Liver (tissue), 9 donors: ENCODE results near the gene CCR7. TPM values are rescaled to one million over a fixed set of nuclear protein-coding genes. Genes with fewer than 3 reads are reported as not detected.

Source experiments
- DNase-seq: peaks from one replicate; pipeline ENCODE4 v3.0.0-alpha.2; 2017; ENCODE audit warnings: low spot score
- H3K27ac ChIP-seq, 2 donors: one replicate each; pipeline ENCODE4 v1.7.0; 2013; ENCODE audit warnings: inconsistent platforms in 2 of 2, low read length in 2 of 2, control low read depth in 1 of 2, low read depth in 1 of 2, mild to moderate bottlenecking in 1 of 2
- H3K27me3 ChIP-seq, 4 donors: one replicate each; pipeline versions ENCODE4 v1.6.1 to v1.7.0; 2013; ENCODE audit warnings: low read length in 3 of 4, inconsistent platforms in 1 of 4, mild to moderate bottlenecking in 1 of 4, moderate library complexity in 1 of 4; ENCODE audit not compliant: control insufficient read depth in 4 of 4, insufficient read depth in 4 of 4
- H3K36me3 ChIP-seq, 4 donors: one replicate each; pipeline versions ENCODE4 v1.6.1 to v1.7.0; 2013; ENCODE audit warnings: low read length in 3 of 4, mild to moderate bottlenecking in 3 of 4, low read depth in 1 of 4, moderate library complexity in 1 of 4; ENCODE audit not compliant: control insufficient read depth in 4 of 4, insufficient read depth in 3 of 4
- H3K4me1 ChIP-seq, 4 donors: one replicate each; pipeline versions ENCODE4 v1.6.1 to v1.7.0; 2013; ENCODE audit warnings: low read length in 3 of 4, mild to moderate bottlenecking in 3 of 4, moderate library complexity in 1 of 4; ENCODE audit not compliant: control insufficient read depth in 4 of 4, insufficient read depth in 4 of 4
- H3K4me3 ChIP-seq, 3 donors: one replicate each; pipeline versions ENCODE4 v1.6.1 to v1.7.0; 2013; ENCODE audit warnings: low read length in 3 of 3, control low read depth in 1 of 3, low read depth in 1 of 3, mild to moderate bottlenecking in 1 of 3
- H3K9ac ChIP-seq, 2 donors: one replicate each; pipeline ENCODE4 v1.7.0; 2013; ENCODE audit warnings: low read length in 2 of 2, mild to moderate bottlenecking in 2 of 2, moderate library complexity in 2 of 2, control low read depth in 1 of 2, low read depth in 1 of 2
- H3K9me3 ChIP-seq, 4 donors: one replicate each; pipeline versions ENCODE4 v1.6.1 to v1.7.0; 2013; ENCODE audit warnings: low read length in 3 of 4; ENCODE audit not compliant: control insufficient read depth in 4 of 4
- EGR1 ChIP-seq, 2 donors: IDR thresholded peaks; 2 replicates each; pipeline ENCODE4 v1.6.1; 2016 to 2018; ENCODE audit warnings: antibody characterized with exemption in 2 of 2, low read depth in 2 of 2
- FOXA2 ChIP-seq: IDR thresholded peaks from 2 replicates; pipeline ENCODE4 v1.6.1; 2016; ENCODE audit warnings: antibody characterized with exemption
- HNF4G ChIP-seq: IDR thresholded peaks from 2 replicates; pipeline ENCODE4 v1.6.1; 2016; ENCODE audit warnings: antibody characterized with exemption
- JUND ChIP-seq, 2 donors: IDR thresholded peaks; 2 replicates each; pipeline ENCODE4 v1.6.1; 2016; ENCODE audit warnings: antibody characterized with exemption in 2 of 2
- RAD21 ChIP-seq, 2 donors: IDR thresholded peaks; 2 replicates each; pipeline ENCODE4 v1.6.1; 2016; ENCODE audit warnings: antibody characterized with exemption in 2 of 2, mild to moderate bottlenecking in 2 of 2
- RXRA ChIP-seq, 2 donors: IDR thresholded peaks; 2 replicates each; pipeline ENCODE4 v1.6.1; 2017 to 2018; ENCODE audit warnings: antibody characterized with exemption in 2 of 2, mild to moderate bottlenecking in 1 of 2
- SP1 ChIP-seq: IDR thresholded peaks from 2 replicates; pipeline ENCODE4 v1.6.1; 2018; ENCODE audit warnings: antibody characterized with exemption, mild to moderate bottlenecking
- TAF1 ChIP-seq: conservative IDR thresholded peaks from 2 replicates; pipeline ENCODE4 v1.6.1; 2016; ENCODE audit warnings: antibody characterized with exemption, mild to moderate bottlenecking
- YY1 ChIP-seq: IDR thresholded peaks from 2 replicates; pipeline ENCODE4 v1.6.1; 2016; ENCODE audit warnings: antibody characterized with exemption, mild to moderate bottlenecking
- WGBS: extraction: QIAGEN DNeasy Blood & Tissue Kit; methylation state at CpG from one replicate; pipeline ENCODE4 v1.1.7; 2013; 5-methylcytosine and 5-hydroxymethylcytosine counted together
- polyA plus RNA-seq, 2 donors: library from polyadenylated mRNA; stranded (reverse) in 1 of 2; unstranded in 1 of 2; fragments of 200-250 nt in 1 of 2; fragments of >200 nt in 1 of 2; fragmentation: Nextera tagmentation in 1 of 2; extraction: Ambion mirVana in 1 of 2; gene quantifications; one replicate each; pipeline versions ENCODE4 v1.2.1 to v1.2.3, GENCODE V29; 2013 to 2015
- total RNA-seq, 2 donors: library from RNA; depleted of rRNA; stranded (reverse); fragments of >200 nt; gene quantifications; one replicate each; pipeline ENCODE4 v1.2.3, GENCODE V29; 2014
- TF ChIP-seq, protein P1 (sequence below): IDR thresholded peaks from 2 replicates; pipeline ENCODE4 v1.6.1; 2016; ENCODE audit warnings: antibody characterized with exemption
- TF ChIP-seq, protein P2 (sequence below): fragments of 150-350 bp; IDR thresholded peaks from 2 replicates; pipeline ENCODE4 v1.5.1; 2017; ENCODE audit warnings: improper control_type of control experiment, low read depth, low read length; ENCODE audit not compliant: missing input control
- TF ChIP-seq, protein P3 (sequence below): IDR thresholded peaks from 2 replicates; pipeline ENCODE4 v1.6.1; 2016; ENCODE audit warnings: antibody characterized with exemption
- TF ChIP-seq, protein P4 (sequence below): IDR thresholded peaks from 2 replicates; pipeline ENCODE4 v1.6.1; 2016; ENCODE audit warnings: antibody characterized with exemption, mild to moderate bottlenecking
- TF ChIP-seq, protein P5 (sequence below): IDR thresholded peaks from 2 replicates; pipeline ENCODE4 v1.6.1; 2016; ENCODE audit warnings: antibody characterized with exemption
- donor health status: healthy.
- donor health status: healthy.
- donor health status: healthy.
- donor health status: healthy.
- donor health status: healthy.

The CCR7 gene
- total and polyA plus RNA-seq, 4 donors: 0.08 to 0.89 (median 0.28) TPM

DNA sequence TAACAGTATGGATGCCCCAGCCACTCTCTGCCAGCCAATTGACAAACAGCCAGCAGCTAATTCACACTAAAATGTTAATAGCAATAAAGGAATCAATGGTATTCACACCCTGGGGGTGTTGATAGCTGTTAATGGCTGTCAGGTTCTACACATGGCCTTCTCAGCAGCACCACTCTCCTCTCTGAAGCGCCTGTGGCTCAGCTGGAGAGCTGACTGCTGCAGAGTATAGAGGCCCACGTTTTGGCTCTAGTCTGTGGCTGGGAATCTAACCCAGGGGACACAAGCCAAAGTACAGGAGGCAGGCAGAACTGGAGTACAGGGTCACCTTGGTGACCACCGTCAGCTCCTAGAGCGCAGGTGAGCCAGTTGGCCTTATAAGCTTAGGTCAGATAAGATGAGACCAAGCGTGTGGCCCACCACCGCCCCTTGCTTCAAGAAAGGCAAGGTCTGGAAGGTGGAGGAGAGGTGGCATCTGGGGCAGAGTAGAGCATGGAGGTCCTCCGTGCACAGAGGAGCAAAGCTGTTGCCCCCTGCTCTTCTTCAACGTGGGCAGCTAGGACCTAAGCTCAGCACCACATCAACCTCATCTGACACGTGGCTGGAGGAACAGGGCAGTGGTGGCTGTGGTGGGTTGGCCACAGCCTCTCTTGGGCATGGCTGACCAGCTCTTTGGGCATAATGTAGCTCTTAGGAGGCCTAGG, 25.4 kb downstream of the CCR7 start (continued):
- TF ChIP-seq, protein P1, sequence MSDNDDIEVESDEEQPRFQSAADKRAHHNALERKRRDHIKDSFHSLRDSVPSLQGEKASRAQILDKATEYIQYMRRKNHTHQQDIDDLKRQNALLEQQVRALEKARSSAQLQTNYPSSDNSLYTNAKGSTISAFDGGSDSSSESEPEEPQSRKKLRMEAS: no peak
- no peak for TF ChIP-seq JUND (IDR thresholded peaks at IDR 0.05)
- TF ChIP-seq, protein P2, sequence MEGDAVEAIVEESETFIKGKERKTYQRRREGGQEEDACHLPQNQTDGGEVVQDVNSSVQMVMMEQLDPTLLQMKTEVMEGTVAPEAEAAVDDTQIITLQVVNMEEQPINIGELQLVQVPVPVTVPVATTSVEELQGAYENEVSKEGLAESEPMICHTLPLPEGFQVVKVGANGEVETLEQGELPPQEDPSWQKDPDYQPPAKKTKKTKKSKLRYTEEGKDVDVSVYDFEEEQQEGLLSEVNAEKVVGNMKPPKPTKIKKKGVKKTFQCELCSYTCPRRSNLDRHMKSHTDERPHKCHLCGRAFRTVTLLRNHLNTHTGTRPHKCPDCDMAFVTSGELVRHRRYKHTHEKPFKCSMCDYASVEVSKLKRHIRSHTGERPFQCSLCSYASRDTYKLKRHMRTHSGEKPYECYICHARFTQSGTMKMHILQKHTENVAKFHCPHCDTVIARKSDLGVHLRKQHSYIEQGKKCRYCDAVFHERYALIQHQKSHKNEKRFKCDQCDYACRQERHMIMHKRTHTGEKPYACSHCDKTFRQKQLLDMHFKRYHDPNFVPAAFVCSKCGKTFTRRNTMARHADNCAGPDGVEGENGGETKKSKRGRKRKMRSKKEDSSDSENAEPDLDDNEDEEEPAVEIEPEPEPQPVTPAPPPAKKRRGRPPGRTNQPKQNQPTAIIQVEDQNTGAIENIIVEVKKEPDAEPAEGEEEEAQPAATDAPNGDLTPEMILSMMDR: no peak
- TF ChIP-seq FOXA2: peak; percentile 8
- TF ChIP-seq RAD21 (IDR thresholded peaks at IDR 0.05): no peak

DNA sequence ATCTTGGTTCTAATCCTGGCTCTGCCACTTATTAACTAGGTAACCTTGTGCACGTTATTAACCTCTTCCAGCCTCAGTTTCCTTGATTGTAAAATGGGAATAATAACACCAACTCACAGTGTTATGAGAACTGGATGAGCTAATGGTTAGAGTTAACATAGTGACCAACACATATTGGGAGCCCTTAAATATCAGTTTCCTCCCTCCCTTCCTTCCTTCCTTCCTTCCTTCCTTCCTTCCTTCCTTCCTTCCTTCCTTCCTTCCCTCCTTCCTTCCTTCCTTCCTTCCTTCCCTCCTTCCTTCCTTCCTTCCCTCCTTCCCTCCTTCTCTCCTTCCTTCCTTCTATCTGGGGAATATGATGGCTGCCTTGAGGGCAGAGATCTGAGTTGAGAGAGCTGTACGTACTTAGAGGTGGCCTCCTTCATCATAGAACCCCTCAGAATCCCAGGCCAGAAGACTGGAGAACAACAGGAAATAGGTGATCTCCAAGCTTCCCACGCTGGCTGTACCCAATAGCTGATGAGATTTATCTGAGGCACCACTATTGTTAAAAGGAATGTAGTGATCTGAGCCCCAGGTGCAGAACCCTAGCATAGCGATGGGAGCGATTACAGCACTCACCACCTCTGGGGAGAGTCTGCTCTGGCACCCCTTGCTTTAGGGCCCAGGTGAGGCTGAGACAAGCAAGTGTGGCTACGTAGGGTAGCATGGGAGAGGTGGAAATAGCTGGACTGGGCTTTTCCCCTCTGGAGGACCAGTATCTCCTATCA, 26.2 kb downstream of the CCR7 start:
- TF ChIP-seq FOXA2 (no peak), HNF4G (no peak)
- TF ChIP-seq, protein P3, sequence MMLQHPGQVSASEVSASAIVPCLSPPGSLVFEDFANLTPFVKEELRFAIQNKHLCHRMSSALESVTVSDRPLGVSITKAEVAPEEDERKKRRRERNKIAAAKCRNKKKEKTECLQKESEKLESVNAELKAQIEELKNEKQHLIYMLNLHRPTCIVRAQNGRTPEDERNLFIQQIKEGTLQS: no peak

DNA sequence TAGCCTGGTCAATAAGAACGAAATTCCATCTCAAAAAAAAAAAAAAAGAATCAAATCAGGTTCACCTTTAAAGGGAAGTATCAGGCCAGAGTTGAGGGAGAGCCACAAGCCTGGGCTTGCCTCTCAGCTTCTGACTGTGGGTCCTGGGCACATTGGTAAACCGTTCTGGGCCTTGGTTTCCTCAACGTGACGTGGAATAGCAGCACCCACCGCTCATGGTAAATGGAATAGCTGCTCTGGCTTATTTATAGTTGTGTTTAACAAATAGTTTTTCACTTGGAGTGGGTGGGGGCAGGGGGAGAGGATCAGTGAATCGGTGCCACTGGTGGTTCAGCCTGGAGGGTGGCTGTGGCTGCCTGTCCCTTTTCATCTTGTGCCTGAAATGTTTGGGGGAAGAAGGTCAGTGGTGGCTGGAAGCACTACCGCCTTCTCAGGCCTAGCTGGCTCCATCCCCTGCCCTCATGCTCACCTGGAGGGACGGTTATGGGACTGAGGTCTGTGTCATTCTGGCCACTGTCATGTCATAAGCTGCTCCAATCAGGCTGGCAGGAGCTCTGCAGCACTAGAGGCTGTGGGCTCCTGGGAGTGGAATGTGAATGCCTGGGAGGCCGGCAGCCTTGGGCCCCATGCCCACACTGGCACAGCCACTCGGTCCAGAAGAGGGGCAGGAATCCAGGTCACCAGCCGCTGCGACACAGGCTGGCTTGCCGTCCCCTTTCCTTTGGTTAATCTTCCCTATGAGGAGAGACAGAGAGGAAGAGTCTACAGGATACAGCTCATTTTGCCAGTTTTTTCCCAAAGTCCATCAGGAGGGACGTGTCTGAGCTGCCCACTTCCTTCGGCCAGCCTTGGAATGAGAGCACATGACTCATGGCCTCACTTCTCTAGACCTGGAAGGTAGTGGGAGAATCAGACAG, 27.0 kb downstream of the CCR7 start:
- peak overlapping the region in 1 of 3 donors; percentile 32 for H3K4me3 ChIP-seq
- peak overlapping the region in 1 of 2 donors; percentile 46 for H3K9ac ChIP-seq
- no peaks in the 10 kb centered on the region for H3K9me3 ChIP-seq
- DNase-seq: no peak
- no peaks in the 10 kb centered on the region for H3K27me3 ChIP-seq
- no peaks in the 10 kb centered on the region for H3K36me3 ChIP-seq
- H3K27ac ChIP-seq: peak overlapping the region; percentile 80 to 93
- 42% methylated on average over 15 of the region's 15 CpGs for WGBS
- H3K4me1 ChIP-seq: peaks cover 21 to 64% (median 46%) of the 10 kb centered on the region in 4 donors
- TF ChIP-seq, protein P4, sequence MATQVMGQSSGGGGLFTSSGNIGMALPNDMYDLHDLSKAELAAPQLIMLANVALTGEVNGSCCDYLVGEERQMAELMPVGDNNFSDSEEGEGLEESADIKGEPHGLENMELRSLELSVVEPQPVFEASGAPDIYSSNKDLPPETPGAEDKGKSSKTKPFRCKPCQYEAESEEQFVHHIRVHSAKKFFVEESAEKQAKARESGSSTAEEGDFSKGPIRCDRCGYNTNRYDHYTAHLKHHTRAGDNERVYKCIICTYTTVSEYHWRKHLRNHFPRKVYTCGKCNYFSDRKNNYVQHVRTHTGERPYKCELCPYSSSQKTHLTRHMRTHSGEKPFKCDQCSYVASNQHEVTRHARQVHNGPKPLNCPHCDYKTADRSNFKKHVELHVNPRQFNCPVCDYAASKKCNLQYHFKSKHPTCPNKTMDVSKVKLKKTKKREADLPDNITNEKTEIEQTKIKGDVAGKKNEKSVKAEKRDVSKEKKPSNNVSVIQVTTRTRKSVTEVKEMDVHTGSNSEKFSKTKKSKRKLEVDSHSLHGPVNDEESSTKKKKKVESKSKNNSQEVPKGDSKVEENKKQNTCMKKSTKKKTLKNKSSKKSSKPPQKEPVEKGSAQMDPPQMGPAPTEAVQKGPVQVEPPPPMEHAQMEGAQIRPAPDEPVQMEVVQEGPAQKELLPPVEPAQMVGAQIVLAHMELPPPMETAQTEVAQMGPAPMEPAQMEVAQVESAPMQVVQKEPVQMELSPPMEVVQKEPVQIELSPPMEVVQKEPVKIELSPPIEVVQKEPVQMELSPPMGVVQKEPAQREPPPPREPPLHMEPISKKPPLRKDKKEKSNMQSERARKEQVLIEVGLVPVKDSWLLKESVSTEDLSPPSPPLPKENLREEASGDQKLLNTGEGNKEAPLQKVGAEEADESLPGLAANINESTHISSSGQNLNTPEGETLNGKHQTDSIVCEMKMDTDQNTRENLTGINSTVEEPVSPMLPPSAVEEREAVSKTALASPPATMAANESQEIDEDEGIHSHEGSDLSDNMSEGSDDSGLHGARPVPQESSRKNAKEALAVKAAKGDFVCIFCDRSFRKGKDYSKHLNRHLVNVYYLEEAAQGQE: peak; percentile 89
- TF ChIP-seq, protein P5, sequence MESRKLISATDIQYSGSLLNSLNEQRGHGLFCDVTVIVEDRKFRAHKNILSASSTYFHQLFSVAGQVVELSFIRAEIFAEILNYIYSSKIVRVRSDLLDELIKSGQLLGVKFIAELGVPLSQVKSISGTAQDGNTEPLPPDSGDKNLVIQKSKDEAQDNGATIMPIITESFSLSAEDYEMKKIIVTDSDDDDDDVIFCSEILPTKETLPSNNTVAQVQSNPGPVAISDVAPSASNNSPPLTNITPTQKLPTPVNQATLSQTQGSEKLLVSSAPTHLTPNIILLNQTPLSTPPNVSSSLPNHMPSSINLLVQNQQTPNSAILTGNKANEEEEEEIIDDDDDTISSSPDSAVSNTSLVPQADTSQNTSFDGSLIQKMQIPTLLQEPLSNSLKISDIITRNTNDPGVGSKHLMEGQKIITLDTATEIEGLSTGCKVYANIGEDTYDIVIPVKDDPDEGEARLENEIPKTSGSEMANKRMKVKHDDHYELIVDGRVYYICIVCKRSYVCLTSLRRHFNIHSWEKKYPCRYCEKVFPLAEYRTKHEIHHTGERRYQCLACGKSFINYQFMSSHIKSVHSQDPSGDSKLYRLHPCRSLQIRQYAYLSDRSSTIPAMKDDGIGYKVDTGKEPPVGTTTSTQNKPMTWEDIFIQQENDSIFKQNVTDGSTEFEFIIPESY: peak; percentile 34
- peak; percentile 87 for TF ChIP-seq SP1
- TF ChIP-seq, protein P1: peak; percentile 90
- peak; percentile 10 for TF ChIP-seq FOXA2
- peak; percentile 83 for TF ChIP-seq YY1
- TF ChIP-seq EGR1 (IDR thresholded peaks at IDR 0.05; ENCODE audit: low read depth in 2 of 2): peak in 1 of 2 donors; percentile 8
- TF ChIP-seq JUND (IDR thresholded peaks at IDR 0.05): peak; percentile 44 to 54
- peak; percentile 90 to 93 for TF ChIP-seq RXRA (IDR thresholded peaks at IDR 0.05)
- TF ChIP-seq RAD21 (IDR thresholded peaks at IDR 0.05): peak; percentile 35 to 62
- TF ChIP-seq TAF1: peak; percentile 74
- TF ChIP-seq, protein P2: no peak

More for the DNA sequence above, 26.2 kb downstream of the CCR7 start:
- Histone ChIP-seq H3K4me1 (peaks cover 27 to 60% (median 44%) of the 10 kb centered on the region in 4 donors), H3K9ac (peak overlapping the region in 1 of 2 donors; percentile 46), H3K4me3 (peak overlapping the region in 1 of 3 donors; percentile 32), H3K9me3 (no peaks in the 10 kb centered on the region), H3K27me3 (no peaks in the 10 kb centered on the region), H3K27ac (peak overlapping the region; percentile 80 to 93), H3K36me3 (no peaks in the 10 kb centered on the region)
- 84% methylated on average over 6 of the region's 6 CpGs for WGBS
- DNase-seq: no peak
